GM19025 (cell line): Measurements from ENCODE around the gene PLEKHG3.

Source experiments
- ATAC-seq: cut with Tn5 transposase; IDR thresholded peaks from one replicate; pipeline ENCODE4 v1.9.1; 2021; ENCODE audit warnings: mild to moderate bottlenecking, low read depth, moderate library complexity; ENCODE audit not compliant: unreplicated experiment

The PLEKHG3 gene

GRCh38 chr14:64704743-64705380 is 638 bp downstream of the PLEKHG3 start:
- no peak for ATAC-seq

DNA sequence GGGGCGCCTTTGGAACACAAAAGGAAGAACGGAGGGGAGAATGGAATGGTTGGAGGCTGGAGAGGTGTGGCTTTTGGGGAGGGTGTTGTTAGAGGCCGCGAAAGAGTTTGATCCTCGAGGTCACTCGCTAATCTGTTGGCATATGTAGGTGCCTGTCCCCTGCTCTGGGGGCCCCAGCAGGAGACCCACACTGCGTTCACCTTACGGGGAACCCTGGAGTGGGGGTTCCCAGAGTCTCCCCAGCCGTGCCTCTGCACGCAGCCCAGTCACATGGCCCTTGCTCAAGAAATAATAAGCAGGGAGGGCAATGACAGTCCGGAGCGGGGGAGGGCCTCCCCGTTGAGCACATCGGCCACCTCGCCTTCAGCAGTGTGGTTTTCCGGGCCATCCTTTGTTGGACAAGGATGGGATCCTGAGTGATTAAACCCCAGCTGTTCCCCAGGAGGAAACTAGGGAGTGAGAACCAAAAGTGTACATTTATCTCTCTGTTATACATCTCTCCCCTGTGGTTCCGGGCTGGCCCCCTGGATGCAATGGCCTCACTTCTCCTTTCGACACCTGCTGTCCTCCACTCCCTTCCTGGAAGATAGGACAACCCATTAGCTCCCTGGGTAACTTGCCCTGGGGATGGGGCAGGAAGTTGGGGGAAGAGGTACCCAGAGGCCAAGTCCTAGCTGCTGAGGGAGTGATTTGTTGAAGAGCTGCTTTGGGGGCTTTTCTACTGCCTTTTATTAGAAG is 1.3 kb downstream of the PLEKHG3 start:
- ATAC-seq = no peak

GRCh38 chr14:64706119-64706592 is 1.9 kb downstream of the PLEKHG3 start:
- no peak for ATAC-seq

- ATAC-seq = no peak
Observed at GRCh38 chr14:64706593-64707193, 2.5 kb downstream of the PLEKHG3 start.

DNA sequence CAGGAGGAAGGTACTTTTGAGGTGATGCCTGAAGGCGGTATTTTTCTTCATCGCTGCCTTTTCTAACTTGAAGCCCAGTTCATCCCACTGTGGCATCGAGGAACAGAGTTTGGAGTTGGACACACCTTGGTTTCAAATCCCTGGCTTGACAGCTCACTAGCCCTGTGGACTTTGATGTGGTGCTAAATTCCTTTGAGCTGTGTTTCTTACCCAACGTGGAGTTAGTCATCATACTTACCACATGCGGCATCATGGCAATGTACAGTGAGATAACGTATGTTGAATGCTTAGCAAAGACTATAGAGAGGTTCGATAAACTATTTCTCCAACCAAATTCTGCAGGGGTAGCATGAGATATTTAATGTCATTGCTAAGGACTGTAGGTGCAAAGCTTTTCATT is 3.4 kb downstream of the PLEKHG3 start:
- no peak for ATAC-seq

DNA sequence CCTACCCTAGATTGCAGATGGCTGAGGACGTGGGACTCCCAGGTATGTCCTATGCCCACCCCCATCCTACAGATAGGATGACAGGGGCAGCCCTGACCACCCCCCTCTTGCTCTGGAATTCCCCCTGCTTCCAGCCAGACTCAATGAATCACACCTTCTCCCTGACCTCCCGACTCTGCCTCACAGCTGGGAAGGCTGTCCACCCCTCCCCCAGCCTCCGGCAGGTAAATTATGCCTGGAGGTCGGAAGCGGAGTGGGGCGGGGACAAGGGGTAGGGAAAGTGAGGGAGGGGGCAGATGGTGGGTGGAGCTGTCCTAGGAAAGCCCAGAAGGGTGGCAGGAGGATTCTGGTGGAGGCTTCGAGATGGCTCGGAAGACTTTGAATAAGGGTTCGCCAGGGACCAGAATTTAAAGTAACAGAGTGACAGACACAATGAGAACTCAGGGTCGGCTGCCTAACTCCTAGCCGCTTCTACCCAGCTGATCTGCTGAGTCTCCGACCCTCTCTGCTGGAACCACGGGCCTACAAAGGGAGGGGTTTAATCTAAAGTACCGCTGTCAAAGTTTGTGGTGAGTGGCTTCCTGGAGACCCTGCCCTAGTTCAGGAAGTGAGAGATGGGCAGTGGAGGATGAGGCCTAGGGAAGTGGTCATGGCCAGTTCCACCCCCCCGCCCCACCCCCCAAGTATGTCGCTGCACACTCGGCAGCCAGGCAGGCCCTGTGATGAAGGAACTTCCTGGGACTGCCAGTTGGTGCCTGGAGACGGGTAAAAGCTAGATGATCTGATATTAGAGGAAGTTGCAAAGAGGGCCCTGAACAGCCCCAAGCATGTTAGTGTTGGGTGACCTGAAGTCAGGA is 4.2 kb downstream of the PLEKHG3 start:
- ATAC-seq = no peak

DNA sequence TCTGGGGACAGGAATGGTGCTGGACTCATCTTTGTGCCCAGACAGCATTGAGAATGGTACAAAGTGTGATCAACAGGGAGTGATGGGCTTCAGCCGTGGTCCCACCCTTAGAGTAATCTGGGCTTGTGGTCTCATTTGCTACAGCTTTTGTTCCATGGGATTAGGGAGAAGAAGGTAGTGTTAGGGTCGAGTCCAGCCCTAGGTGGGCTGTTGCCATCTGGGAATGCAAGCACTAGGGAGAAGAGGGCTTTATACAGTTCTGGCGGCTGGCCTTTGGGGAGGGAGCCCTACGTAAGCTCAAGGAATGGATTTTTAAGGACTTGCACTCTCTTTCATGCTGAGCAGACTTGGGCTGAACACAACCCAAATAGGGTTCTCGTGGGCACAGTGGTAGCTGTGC is 4.9 kb downstream of the PLEKHG3 start:
- no peak for ATAC-seq

DNA sequence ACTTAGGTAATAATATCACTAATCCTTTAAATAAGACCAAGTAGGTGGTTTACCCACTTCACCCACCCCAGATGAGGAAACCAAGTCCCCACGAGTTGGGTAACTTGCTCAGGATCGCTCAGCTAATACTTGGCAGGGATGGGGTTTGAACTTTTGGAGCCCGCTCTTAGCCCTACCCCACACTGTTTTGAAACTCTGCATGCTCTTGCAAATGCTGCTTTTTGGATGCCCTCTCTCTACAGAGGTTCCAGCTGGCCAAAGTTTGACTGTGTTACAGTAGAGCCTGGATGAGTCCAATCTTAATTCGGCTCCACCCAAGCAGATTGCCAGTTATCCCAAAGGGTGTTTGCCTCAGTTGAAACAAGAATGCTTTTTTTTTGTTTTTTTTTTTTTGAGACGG is 6.8 kb downstream of the PLEKHG3 start:
- ATAC-seq = no peak

- ATAC-seq = no peak
Observed at GRCh38 chr14:64713677-64714076, 9.5 kb downstream of the PLEKHG3 start.

GRCh38 chr14:64714432-64715025 is 10.3 kb downstream of the PLEKHG3 start:
- no peak for ATAC-seq

DNA sequence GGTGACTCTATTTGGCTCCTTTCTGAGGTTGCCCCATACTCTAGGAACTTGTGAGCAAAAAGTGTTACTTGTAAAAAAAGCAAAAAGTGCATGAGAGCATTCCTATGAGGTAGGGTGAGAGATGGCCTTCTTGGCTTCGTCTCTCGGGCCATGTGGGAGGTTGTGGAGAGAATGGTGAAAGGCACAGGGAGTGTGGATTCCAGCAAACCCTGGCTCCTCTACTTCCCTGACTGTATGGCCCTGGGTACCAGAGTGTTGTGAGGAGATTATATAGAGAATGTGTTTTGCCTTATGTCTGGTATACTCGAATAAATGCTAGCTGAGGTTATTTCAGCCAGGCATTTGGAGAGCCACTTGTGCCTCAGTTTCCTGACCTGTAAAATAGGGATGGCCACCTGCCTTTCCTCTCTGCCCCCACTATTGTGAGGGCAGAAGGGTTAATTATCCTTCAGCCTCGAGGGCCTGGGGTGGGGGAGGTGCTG is 11.0 kb downstream of the PLEKHG3 start:
- no peak for ATAC-seq

DNA sequence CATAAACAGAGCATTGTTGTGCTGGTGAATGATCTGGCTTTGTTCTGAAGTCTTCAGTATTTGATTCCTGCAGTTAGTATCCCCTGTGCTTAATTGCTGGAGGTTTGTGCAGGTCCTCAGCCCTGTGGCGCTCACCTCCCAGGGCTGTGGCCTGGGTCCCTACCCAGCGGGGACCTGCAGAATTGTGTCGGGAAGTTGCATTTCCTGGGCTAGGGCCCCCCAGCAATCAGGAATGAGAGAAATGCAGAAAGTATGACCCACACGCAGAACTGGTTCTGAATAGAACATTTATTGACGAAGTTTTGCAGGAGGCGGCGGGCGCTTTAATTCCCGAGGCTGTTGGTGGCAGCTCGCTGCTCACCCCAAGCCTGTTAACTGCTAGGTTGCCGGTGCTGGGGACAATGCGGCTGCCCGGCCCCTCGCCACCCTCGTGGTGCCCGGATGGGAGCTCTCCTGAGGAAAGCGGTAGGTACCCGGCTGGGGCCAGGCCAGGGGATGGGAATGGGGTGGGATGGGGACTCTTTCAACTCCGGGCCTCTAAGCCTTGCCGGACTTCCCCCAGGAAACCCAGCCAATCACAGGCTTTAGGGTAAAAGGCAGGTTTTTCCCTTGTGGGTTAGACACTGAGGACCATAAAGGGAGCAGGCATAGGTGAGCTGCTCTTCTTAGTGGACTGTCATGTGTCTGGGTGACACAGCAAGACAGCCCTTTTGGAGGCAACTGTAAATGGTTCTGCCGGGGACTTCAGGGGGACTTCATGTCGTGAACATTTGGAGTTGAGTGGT is 11.6 kb downstream of the PLEKHG3 start:
- ATAC-seq = no peak

DNA sequence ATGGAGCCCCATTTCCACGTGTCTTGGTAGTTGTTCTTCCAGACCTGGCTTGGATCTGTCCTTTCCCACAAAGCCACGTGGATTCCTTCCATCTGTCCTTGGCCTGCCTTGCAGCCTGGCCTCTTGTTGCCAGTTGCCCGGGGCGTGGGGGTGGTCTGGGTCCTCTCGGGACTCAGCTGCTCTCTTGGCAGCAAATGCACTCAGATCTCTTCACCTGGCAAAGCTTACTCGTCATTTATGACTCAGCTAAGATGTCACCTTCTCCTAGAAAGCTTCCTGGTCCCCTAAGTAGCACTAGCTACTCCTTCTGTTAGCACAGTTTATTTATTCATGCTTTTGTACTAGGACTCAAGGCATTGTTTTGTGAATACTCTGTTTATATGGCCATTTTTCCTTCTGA is 13.6 kb downstream of the PLEKHG3 start:
- no peak for ATAC-seq

- ATAC-seq = no peak
Observed at GRCh38 chr14:64718762-64719161, 14.5 kb downstream of the PLEKHG3 start.

DNA sequence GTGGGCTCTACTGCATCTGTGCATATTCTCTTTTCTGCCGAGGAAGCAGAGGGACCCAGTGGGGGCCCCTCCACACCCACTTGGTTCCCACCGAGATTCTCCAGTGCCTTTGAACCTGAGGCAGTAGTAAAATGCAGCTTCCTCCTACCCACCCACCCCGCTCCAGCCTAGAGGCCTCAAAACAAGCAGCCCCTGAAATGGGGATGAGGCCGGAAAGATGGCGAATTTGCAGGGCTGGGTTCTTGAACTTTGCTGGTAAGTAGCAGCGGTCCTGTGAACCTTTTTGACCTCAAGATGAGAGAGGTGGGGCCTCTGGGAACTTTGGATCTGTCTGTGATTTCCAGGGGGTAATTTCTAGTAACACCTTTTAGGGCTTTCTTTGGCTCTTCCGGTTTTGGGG is 15.4 kb downstream of the PLEKHG3 start:
- ATAC-seq = no peak

DNA sequence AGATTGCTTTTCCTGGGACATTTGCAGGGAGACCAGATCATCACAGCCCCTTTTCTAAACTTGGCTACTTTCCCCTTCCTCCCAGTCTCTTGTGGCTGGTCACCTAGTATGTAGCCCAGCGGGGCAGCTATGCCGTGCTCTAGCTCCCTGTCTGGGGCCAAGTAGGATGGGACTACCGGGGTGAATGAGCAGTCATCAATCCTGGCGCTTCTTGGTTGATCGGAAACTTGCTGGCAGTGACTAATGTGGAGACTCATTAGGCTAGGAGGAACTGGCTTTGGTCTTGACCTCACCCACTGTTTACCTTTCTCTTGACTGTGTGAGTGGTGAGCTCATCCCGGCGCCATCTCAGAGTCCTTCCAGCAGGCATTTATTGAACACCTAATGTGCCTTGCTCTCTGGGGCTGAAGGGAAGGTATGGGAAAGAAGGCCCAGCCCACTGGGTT is 15.9 kb downstream of the PLEKHG3 start:
- no peak for ATAC-seq

DNA sequence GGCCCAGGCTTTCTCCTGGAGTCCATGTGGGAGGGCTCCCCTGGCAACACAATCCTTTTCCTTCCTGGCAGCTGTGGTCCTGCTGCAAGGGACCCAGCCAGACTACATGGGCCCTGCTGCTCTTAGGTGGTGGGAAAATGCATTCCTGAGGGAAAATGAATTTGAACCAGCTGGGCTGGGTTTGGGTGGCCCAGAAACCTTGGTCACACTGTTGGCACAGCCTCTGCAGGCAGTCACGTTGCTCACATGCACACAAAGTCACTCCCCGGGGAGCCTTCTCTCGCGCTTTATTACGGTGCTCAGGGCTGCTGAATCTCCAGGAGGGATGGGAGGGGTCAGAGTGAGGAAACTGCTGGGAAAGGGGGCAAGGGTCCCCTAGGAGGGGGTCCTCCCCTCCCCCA is 17.2 kb downstream of the PLEKHG3 start:
- no peak for ATAC-seq

- ATAC-seq = no peak
Observed at GRCh38 chr14:64721899-64722298, 17.7 kb downstream of the PLEKHG3 start.

- no peak for ATAC-seq
Observed at GRCh38 chr14:64722842-64723447, 18.7 kb downstream of the PLEKHG3 start.
